Right lobe of liver (tissue), 6 donors: ENCODE data around the gene CCNT1. TPM values are rescaled to one million over a fixed set of nuclear protein-coding genes. Genes with fewer than 3 reads are reported as not detected.
A peak's percentile ranks its signal among the peaks of the same experiment; 100 is the strongest.
"Not testable (repeated sequence)": the region's sequence is repeated elsewhere in the genome, so short reads cannot be mapped to it uniquely, and the experiment has no call there.

Source experiments
- ATAC-seq, 4 donors: fragments of 200-7000 bp; cut with Tn5 transposase; one replicate each; pipeline ENCODE4 v1.9.1; 2020; ENCODE audit warnings: mild to moderate bottlenecking in 4 of 4, moderate library complexity in 4 of 4
- DNase-seq, 3 donors: peaks; one replicate each; pipeline ENCODE4 v3.0.0-alpha.2; 2020
- H3K27ac ChIP-seq, 3 donors: fragments of 200-600 bp; one replicate each; pipeline ENCODE4 v1.8.0; 2022
- H3K27me3 ChIP-seq, 2 donors: fragments of 200-600 bp; one replicate each; pipeline ENCODE4 v1.8.0; 2022
- H3K36me3 ChIP-seq, 4 donors: fragments of 200-600 bp; sonication (generic) in 1 of 4; one replicate each; pipeline versions ENCODE4 v1.5.1 to v1.8.0; 2017 to 2022; ENCODE audit warnings: control low read depth in 1 of 4
- H3K4me1 ChIP-seq, 4 donors: fragments of 200-600 bp; sonication (generic) in 1 of 4; one replicate each; pipeline versions ENCODE4 v1.5.1 to v1.8.0; 2017 to 2022; ENCODE audit warnings: control low read depth in 1 of 4
- H3K4me3 ChIP-seq, 3 donors: fragments of 200-600 bp; one replicate each; pipeline ENCODE4 v1.8.0; 2022
- H3K9me3 ChIP-seq, 4 donors: fragments of 200-600 bp; sonication (generic) in 1 of 4; one replicate each; pipeline versions ENCODE4 v1.5.1 to v1.8.0; 2017 to 2022; ENCODE audit warnings: control low read depth in 1 of 4
- CTCF ChIP-seq, 4 donors: fragments of 200-600 bp in 3 of 4; fragments of 450-650 bp in 1 of 4; IDR thresholded peaks; one replicate each; pipeline versions ENCODE4 v1.5.1 to v1.8.0; 2016 to 2022; ENCODE audit warnings: antibody characterized with exemption in 4 of 4, mild to moderate bottlenecking in 2 of 4
- POLR2A ChIP-seq: fragments of 450-650 bp; IDR thresholded peaks from one replicate; pipeline ENCODE4 v1.6.1; 2017; ENCODE audit warnings: antibody characterized with exemption, mild to moderate bottlenecking
- WGBS: methylation state at CpG from one replicate; pipeline ENCODE4 v1.1.6; 2018; ENCODE audit warnings: low coverage, low lambda C conversion rate; ENCODE audit not compliant: insufficient coverage; ENCODE audit errors: missing lambda C conversion rate; 5-methylcytosine and 5-hydroxymethylcytosine counted together
- intact Hi-C, 2 donors: fragments of 100-400 bp; cut with DNase I; formaldehyde crosslinking; loops; one replicate each; pipeline versions ENCODE4 v1.11.2 to v1.14.1; 2022
- total RNA-seq, 6 experiments: library from RNA; depleted of rRNA in 2 of 6; stranded (reverse); fragments of >200 nt in 2 of 6; fragmentation: NEBNext Ultra II Directional in 3 of 6; extraction: Animal tissue kit (Norgen Biotek cat#: 25700) in 3 of 6; gene quantifications; one replicate each; pipeline versions ENCODE4 v1.1.0 to v1.2.4, GENCODE V29; 2016 to 2023
- donor health status: DM: no; HTN: yes; CAD: no.
- donor health status: DM: no; HTN: no; CAD: no.
- donor health status: DM: no; HTN: no; CAD: no.
- donor health status: DM: no; HTN: yes; CAD: no.
- donor health status: DM: no; HTN: yes; CAD: no.

Gene CCNT1
- total RNA-seq, 6 experiments from 2014 or later = 10.7 to 18.9 (median 13.9) TPM

GRCh38 chr12:48728807-48729206 lies 12.3 kb upstream of the CCNT1 start:
- no peak for ATAC-seq
- intact Hi-C loops = no loop called here

GRCh38 chr12:48720737-48721136 lies 4.2 kb upstream of the CCNT1 start:
- H3K27me3 ChIP-seq, H3K4me3 ChIP-seq, H3K36me3 ChIP-seq, DNase-seq, H3K9me3 ChIP-seq, H3K27ac ChIP-seq, H3K4me1 ChIP-seq, ATAC-seq, intact Hi-C loops: not testable (repeated sequence)
- WGBS = 100% methylated on average over 1 of the region's 1 CpG

More at GRCh38 chr12:48728807-48729206, 12.3 kb upstream of the CCNT1 start:
- WGBS = 49% methylated on average over 4 of the region's 5 CpGs
- no peak for TF ChIP-seq CTCF (IDR thresholded peaks at IDR 0.05)
- no peak for TF ChIP-seq POLR2A
- no peaks in the 10 kb centered on the region for H3K9me3 ChIP-seq
- no peaks in the 10 kb centered on the region for H3K36me3 ChIP-seq
- no peak overlapping the region for H3K4me3 ChIP-seq
- H3K27me3 ChIP-seq = no peaks in the 10 kb centered on the region
- no peak for DNase-seq
- no peaks in the 10 kb centered on the region for H3K4me1 ChIP-seq
- H3K27ac ChIP-seq = no peak overlapping the region

GRCh38 chr12:48720171-48720570 lies 3.7 kb upstream of the CCNT1 start:
- DNase-seq, H3K27me3 ChIP-seq, ATAC-seq, H3K36me3 ChIP-seq, intact Hi-C loops, H3K9me3 ChIP-seq, H3K27ac ChIP-seq, H3K4me3 ChIP-seq: not testable (repeated sequence)
- peaks cover 0 to 13% (median 3%) of the 10 kb centered on the region in 4 donors for H3K4me1 ChIP-seq
- 71% methylated on average over 1 of the region's 2 CpGs for WGBS

- H3K9me3 ChIP-seq, H3K27ac ChIP-seq, H3K4me3 ChIP-seq, H3K27me3 ChIP-seq, H3K36me3 ChIP-seq, intact Hi-C loops, DNase-seq, ATAC-seq: not testable (repeated sequence)
- WGBS = 79% methylated on average over 4 of the region's 4 CpGs
- H3K4me1 ChIP-seq = peaks cover 0 to 19% (median 11%) of the 10 kb centered on the region in 4 donors
Measured at GRCh38 chr12:48719002-48719401, 2.5 kb upstream of the CCNT1 start.

- TF ChIP-seq CTCF (IDR thresholded peaks at IDR 0.05) = no peak
- peak overlapping the region; percentile 69 to 89 (median 87) for H3K27ac ChIP-seq
- H3K4me1 ChIP-seq = peaks cover 0 to 19% (median 11%) of the 10 kb centered on the region in 4 donors
- ATAC-seq (no peak), DNase-seq (no peak)
- H3K36me3 ChIP-seq = peaks cover 0 to 20% (median 0%) of the 10 kb centered on the region in 4 donors
- H3K9me3 ChIP-seq = no peaks in the 10 kb centered on the region
- WGBS = 11% methylated on average over 21 of the region's 21 CpGs
- H3K27me3 ChIP-seq = no peaks in the 10 kb centered on the region
- intact Hi-C loops = no loop called here
- peak overlapping the region; percentile 67 to 86 (median 78) for H3K4me3 ChIP-seq
Measured at GRCh38 chr12:48717252-48717695, 767 bp upstream of the CCNT1 start.

- DNase-seq (no peak), ATAC-seq (no peak)
- TF ChIP-seq CTCF (IDR thresholded peaks at IDR 0.05) (no peak), POLR2A (no peak)
- H3K4me1 ChIP-seq = peaks cover 0 to 19% (median 11%) of the 10 kb centered on the region in 4 donors
- H3K27ac ChIP-seq = peak overlapping the region; percentile 69 to 89 (median 87)
- 1% methylated on average over 13 of the region's 17 CpGs for WGBS
- H3K4me3 ChIP-seq = peak overlapping the region; percentile 67 to 86 (median 78)
- peaks cover 0 to 29% (median 0%) of the 10 kb centered on the region in 4 donors for H3K36me3 ChIP-seq
- intact Hi-C loops = no loop called here
- no peaks in the 10 kb centered on the region for H3K9me3 ChIP-seq
- H3K27me3 ChIP-seq = no peaks in the 10 kb centered on the region
Measured at GRCh38 chr12:48716168-48716492, 377 bp downstream of the CCNT1 start.
